T1000 (cell line): ENCODE data around the gene EXOC5.

Source experiments
- DNase-seq: peaks from one replicate; lab custom pipeline; 2025; ENCODE audit warnings: mixed read lengths; lab: John Stamatoyannopoulos, UW

EXOC5 gene, protein sequence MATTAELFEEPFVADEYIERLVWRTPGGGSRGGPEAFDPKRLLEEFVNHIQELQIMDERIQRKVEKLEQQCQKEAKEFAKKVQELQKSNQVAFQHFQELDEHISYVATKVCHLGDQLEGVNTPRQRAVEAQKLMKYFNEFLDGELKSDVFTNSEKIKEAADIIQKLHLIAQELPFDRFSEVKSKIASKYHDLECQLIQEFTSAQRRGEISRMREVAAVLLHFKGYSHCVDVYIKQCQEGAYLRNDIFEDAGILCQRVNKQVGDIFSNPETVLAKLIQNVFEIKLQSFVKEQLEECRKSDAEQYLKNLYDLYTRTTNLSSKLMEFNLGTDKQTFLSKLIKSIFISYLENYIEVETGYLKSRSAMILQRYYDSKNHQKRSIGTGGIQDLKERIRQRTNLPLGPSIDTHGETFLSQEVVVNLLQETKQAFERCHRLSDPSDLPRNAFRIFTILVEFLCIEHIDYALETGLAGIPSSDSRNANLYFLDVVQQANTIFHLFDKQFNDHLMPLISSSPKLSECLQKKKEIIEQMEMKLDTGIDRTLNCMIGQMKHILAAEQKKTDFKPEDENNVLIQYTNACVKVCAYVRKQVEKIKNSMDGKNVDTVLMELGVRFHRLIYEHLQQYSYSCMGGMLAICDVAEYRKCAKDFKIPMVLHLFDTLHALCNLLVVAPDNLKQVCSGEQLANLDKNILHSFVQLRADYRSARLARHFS

GRCh38 chr14:57268161-57269069 is at the start of gene EXOC5, which contains the start of gene AP5M1:
EXOC5 (minus strand) TSS chr14:57268905; CDS start chr14:57268648, 257 bp downstream.
AP5M1 (plus strand) TSS chr14:57268971; CDS start chr14:57269315, 344 bp downstream.
- DNase-seq: peak; percentile 86

DNA sequence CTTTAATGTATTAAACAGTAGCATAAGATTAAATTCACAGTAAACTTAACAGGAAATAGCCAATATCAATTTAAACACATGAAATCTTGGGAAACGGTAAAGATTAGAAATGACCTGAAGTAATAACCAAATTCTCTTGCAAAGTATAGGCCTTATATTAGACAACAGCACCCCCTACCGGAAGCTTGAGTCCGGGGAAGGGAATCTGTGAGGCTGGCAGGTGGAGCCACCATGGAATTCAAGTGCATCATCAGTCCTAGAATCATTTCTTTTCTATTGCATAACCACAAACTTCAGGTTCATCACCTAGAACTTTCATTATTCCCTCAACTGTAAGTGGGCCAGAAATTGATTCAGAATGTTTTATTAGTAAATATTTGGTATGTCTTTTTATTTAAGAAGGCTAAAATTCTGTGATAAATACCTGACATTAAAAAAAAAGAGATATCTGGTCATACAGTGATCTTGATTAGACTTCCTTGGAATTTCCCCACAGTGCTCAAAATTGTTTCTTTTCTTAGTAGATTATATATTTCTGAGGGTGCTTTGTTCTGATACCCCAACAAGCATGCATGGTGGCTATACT is 48.6 kb upstream of the EXOC5 start:
- DNase-seq: no peak

GRCh38 chr14:57314396-57315089 is 45.8 kb upstream of the EXOC5 start:
- no peak for DNase-seq

- DNase-seq: no peak
Observed at GRCh38 chr14:57302883-57303282, 34.2 kb upstream of the EXOC5 start.

GRCh38 chr14:57299511-57299910 is 30.8 kb upstream of the EXOC5 start:
- DNase-seq: no peak

GRCh38 chr14:57297852-57298251 is 29.1 kb upstream of the EXOC5 start:
- no peak for DNase-seq

- no peak for DNase-seq
Observed at GRCh38 chr14:57295239-57295638, 26.5 kb upstream of the EXOC5 start.

DNA sequence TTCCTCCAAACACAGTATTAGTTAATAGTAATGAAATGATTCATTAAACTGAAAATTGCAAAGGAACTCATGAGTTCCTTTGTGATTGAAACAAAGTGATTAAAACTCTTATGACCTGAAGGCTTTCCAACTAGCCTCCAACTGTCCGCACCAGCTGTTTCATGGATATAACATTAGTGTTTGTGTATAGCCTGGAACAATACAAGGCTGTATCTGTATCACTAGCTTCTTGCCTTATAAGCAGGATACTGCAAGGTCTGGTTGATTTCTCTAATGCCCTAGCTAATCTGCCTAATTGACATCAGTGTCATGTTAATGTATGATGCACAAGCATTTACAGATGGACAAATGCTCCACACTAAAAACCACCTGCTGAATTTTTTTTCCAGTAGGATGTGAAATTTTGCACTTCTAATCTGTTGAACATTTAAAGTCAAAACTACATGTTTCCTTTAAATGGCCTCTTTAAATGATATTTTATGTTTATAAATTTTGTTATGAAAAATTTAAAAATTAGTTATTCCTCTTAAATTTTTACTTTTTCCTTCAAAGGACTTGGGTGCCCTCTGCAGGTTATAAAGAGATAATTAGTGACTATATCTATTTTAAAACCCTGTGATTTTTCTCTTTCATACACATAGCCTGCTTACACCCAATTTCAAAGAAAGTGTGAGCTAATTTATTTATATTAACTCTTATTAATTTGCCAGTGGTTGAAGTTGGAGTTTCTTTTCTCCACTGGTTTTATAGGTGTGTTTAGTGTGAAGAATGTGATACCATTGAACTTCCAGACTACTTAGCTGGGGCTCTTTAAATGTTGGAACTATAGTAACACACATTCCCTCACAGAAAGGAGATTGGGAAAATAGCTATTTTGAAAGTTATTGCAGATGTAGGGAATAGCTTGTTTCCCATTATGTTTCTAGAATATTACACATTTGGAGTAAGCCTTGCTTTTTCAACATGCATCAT is 25.4 kb upstream of the EXOC5 start:
- no peak for DNase-seq

DNA sequence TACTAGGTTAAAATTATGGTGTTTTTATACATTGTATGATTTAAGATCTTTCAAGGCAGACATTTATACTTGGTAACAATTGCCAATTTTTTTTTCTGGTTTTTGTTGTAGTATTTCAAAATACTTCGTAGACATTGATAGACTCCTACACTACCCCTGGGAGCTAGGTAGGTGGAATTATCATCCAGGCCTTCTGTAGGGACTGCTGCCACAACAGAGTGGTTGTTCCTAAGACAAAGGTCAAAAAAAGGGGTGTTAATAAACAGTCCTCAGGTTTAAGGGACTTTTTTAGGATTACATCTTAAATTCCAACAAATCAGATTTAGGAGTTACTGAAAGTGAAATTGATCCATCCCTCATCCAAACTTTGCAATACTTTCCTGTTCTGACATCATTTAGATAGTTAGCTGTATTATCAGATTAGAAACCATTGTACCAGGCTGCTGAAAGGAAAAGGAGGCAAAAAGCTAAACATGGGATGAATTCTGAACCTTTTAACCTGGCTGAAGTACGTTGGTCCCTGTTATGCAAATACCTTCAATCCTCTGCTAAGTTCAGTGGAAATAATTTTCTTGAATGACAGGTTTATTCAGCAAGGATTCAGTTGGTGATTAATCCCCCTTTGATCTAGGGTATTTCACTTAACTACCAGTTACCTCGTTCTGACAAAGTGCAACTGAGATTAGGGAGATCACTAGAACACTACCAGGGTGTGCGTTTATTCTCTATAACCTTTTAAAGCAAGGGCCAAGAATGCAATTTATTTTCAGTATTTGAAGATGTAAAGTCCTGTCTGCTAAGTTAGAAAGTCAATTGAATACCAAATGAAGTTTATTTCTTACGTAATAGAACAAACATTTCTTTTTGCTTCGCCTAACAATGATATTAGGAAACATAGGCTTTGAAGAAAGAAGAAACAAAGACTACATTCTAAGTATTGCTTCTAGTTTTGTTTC is 23.3 kb upstream of the EXOC5 start:
- DNase-seq: no peak

GRCh38 chr14:57290751-57291150 is 22.0 kb upstream of the EXOC5 start:
- no peak for DNase-seq

DNA sequence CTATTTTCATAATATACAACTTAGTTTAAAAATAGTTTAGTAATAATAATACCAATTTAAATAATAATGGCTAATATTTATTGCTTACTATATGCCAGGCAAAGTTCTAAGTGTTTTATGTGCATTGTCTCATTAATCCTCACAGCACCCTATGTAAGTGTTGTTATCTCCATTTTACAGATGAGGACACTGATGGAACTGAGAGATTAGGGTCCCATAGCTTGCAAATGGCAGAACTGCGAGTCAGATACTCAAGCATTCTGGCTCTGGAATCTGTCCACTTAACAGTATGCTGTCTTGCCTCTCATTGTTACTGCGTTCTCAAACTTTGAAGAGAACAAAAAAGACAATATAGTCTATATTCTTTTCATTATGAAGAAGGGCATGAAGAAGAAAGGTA is 19.0 kb upstream of the EXOC5 start:
- no peak for DNase-seq

GRCh38 chr14:57277062-57277461 is 8.4 kb upstream of the EXOC5 start:
- no peak for DNase-seq

GRCh38 chr14:57275023-57275664 is 6.4 kb upstream of the EXOC5 start:
- no peak for DNase-seq

DNA sequence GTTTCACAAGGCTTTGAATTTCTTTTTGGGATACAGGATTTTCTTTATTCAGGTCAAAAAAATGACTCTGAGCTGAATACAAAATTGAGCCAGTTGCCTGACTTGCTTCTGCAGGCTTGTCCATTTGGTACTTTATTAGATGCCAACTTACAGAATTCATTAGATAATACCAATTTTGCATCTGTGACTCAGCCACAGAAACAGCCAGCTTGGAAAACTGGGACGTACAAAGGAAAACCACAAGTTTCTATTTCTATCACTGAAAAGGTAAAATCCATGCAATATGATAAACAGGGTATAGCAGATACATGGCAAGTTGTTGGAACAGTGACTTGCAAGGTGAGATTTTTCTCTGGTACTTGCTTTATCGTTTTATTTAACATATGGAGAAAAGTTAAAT is 5.8 kb upstream of the EXOC5 start:
- no peak for DNase-seq

DNA sequence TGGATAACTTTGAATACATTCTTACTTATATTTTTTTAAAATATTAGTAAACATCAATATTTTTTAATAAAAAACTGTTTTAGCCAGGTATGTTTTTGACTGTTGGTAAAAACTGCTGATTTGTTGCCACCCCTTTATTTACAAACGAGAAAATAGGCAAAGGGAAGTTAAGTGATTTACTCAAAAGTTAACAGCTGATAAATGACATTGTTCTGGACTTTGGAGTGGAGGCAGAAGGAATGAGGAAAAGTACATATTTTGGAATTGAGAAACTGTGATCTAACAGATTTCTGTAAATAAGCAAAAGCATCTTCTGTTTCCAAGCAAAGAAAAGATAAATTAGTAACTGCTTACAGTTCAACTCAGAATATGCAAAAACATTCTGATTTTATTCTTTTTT is 4.5 kb upstream of the EXOC5 start:
- DNase-seq: no peak

- DNase-seq: no peak
Observed at GRCh38 chr14:57266065-57266464, 2.6 kb downstream of the EXOC5 start.

GRCh38 chr14:57262117-57262516 is 6.6 kb downstream of the EXOC5 start:
- no peak for DNase-seq

- DNase-seq: no peak
Observed at GRCh38 chr14:57261604-57262003, 7.1 kb downstream of the EXOC5 start.
